H1 (cell line): Measurements from ENCODE around the gene WDR1. TPM values are rescaled to one million over a fixed set of nuclear protein-coding genes. Genes with fewer than 3 reads are reported as not detected.
A peak's percentile ranks its signal among the peaks of the same experiment; 100 is the strongest.

Experiments used
- CTCF ChIA-PET: fragments of 300-600 bp; sonication (Branson Sonifier 250); formaldehyde crosslinking; loops from one replicate; lab custom pipeline; 2021; ENCODE audit not compliant: partially characterized antibody; lab: Charles Lee
- POLR2A ChIA-PET: fragments of 300-600 bp; sonication (Branson Sonifier 250); formaldehyde crosslinking; loops from one replicate; lab custom pipeline; 2021; ENCODE audit warnings: inconsistent platforms; ENCODE audit not compliant: partially characterized antibody; lab: Charles Lee
- DNase-seq, 2 experiments: peaks; one replicate each; pipeline versions ENCODE4 v3.0.0 to v3.0.0-alpha.2; 2010 to 2022; ENCODE audit warnings: low spot score in 2 of 2, low read depth in 1 of 2, mixed read lengths in 1 of 2
- FAIRE-seq: peaks from 2 replicates; lab custom pipeline; 2011; peaks lifted over from hg19 to GRCh38; lab: Jason Lieb, UNC
- H2AFZ ChIP-seq: 2 replicates; pipeline ENCODE4 v1.8.1; 2012; ENCODE audit warnings: low read length, inconsistent platforms
- H2AK5ac ChIP-seq: 2 replicates; pipeline ENCODE4 v1.6.1; 2013; ENCODE audit warnings: low read depth, low read length
- H2BK120ac ChIP-seq: replicated peaks from 2 replicates; pipeline ENCODE3; 2013; ENCODE audit warnings: low read depth, low read length, inconsistent platforms
- H2BK12ac ChIP-seq: 2 replicates; pipeline ENCODE4 v1.6.1; 2013; ENCODE audit warnings: low read depth, low read length
- H2BK15ac ChIP-seq: 2 replicates; pipeline ENCODE4 v1.6.1; 2013; ENCODE audit warnings: low read length
- H2BK20ac ChIP-seq: 2 replicates; pipeline ENCODE4 v1.6.1; 2013; ENCODE audit warnings: low read length
- H2BK5ac ChIP-seq: 2 replicates; pipeline ENCODE4 v1.6.1; 2013; ENCODE audit warnings: low read depth, low read length
- H3K14ac ChIP-seq: 2 replicates; pipeline ENCODE4 v1.6.1; 2013; ENCODE audit warnings: inconsistent platforms; ENCODE audit not compliant: insufficient read length
- H3K18ac ChIP-seq: 2 replicates; pipeline ENCODE4 v1.6.1; 2013; ENCODE audit warnings: low read length; ENCODE audit errors: extremely low read depth
- H3K23ac ChIP-seq: 2 replicates; pipeline ENCODE4 v1.6.1; 2013; ENCODE audit warnings: inconsistent platforms; ENCODE audit not compliant: insufficient read length
- H3K23me2 ChIP-seq: 2 replicates; pipeline ENCODE4 v1.6.1; 2013; ENCODE audit warnings: low read depth, low read length
- H3K27ac ChIP-seq: 2 replicates; pipeline ENCODE4 v1.6.1; 2011; ENCODE audit warnings: low read depth, low read length, inconsistent platforms
- H3K27me3 ChIP-seq, 4 experiments: replicated peaks in 1 of 4; 1 replicate in 1 of 4; 2 replicates in 3 of 4; pipeline versions ENCODE4 v1.6.1 to v1.8.1; 2011 to 2013; ENCODE audit warnings: low read length in 3 of 4, mild to moderate bottlenecking in 3 of 4, inconsistent platforms in 2 of 4, mixed read lengths in 2 of 4, moderate library complexity in 1 of 4; ENCODE audit not compliant: control insufficient read depth in 3 of 4, insufficient read depth in 3 of 4; ENCODE audit errors: extremely low read depth in 1 of 4
- H3K36me3 ChIP-seq, 4 experiments: 2 replicates each; pipeline versions ENCODE4 v1.6.1 to v1.8.1; 2011 to 2013; ENCODE audit warnings: mild to moderate bottlenecking in 4 of 4, low read length in 3 of 4, moderate library complexity in 2 of 4, control low read depth in 1 of 4, inconsistent platforms in 1 of 4; ENCODE audit not compliant: insufficient read depth in 4 of 4, control insufficient read depth in 2 of 4
- H3K4ac ChIP-seq: replicated peaks from 2 replicates; pipeline ENCODE3; 2013; ENCODE audit warnings: low read length, low read depth, mixed read lengths, inconsistent platforms; ENCODE audit not compliant: insufficient read length
- H3K4me1 ChIP-seq, 4 experiments: replicated peaks in 1 of 4; 1 replicate in 1 of 4; 2 replicates in 3 of 4; pipeline versions ENCODE4 v1.6.1 to v1.8.1; 2011 to 2013; ENCODE audit warnings: low read length in 3 of 4, inconsistent platforms in 2 of 4, mixed read lengths in 1 of 4; ENCODE audit not compliant: insufficient read depth in 4 of 4, control insufficient read depth in 3 of 4
- H3K4me2 ChIP-seq, 2 experiments: 2 replicates each; pipeline versions ENCODE4 v1.6.1 to v1.8.1; 2011 to 2013; ENCODE audit warnings: low read depth in 2 of 2, low read length in 2 of 2, control low read depth in 1 of 2, inconsistent platforms in 1 of 2, mild to moderate bottlenecking in 1 of 2; ENCODE audit not compliant: insufficient read depth in 1 of 2
- H3K4me3 ChIP-seq, 4 experiments: fragments of 200-600, 300-600 bp in 1 of 4; sonication (generic), shearing (Covaris generic), sonication (Bioruptor Twin) in 1 of 4; 2 replicates each; pipeline versions ENCODE4 v1.5.1 to v1.8.1; 2011 to 2016; ENCODE audit warnings: low read length in 4 of 4, low read depth in 3 of 4, control low read depth in 2 of 4, inconsistent platforms in 2 of 4, mild to moderate bottlenecking in 2 of 4, mixed read lengths in 1 of 4, moderate library complexity in 1 of 4; ENCODE audit not compliant: insufficient read depth in 2 of 4; ENCODE audit errors: extremely low read depth in 1 of 4
- H3K56ac ChIP-seq: replicated peaks from 2 replicates; pipeline ENCODE3; 2013; ENCODE audit warnings: low read depth, mild to moderate bottlenecking, mixed read lengths, low read length, inconsistent platforms; ENCODE audit not compliant: insufficient read length
- H3K79me1 ChIP-seq: 2 replicates; pipeline ENCODE4 v1.6.1; 2013; ENCODE audit warnings: low read depth, low read length, control low read depth
- H3K79me2 ChIP-seq, 2 experiments: 2 replicates each; pipeline versions ENCODE4 v1.6.1 to v1.8.1; 2012 to 2013; ENCODE audit warnings: low read length in 2 of 2, mild to moderate bottlenecking in 2 of 2, inconsistent platforms in 1 of 2; ENCODE audit not compliant: insufficient read depth in 2 of 2, control insufficient read depth in 1 of 2
- H3K9ac ChIP-seq, 4 experiments: replicated peaks in 1 of 4; 1 replicate in 1 of 4; 2 replicates in 3 of 4; pipeline versions ENCODE4 v1.6.1 to v1.8.1; 2011 to 2013; ENCODE audit warnings: low read depth in 3 of 4, low read length in 3 of 4, control low read depth in 2 of 4, mild to moderate bottlenecking in 2 of 4, moderate library complexity in 2 of 4, inconsistent platforms in 1 of 4; ENCODE audit errors: extremely low read depth in 1 of 4
- H3K9me3 ChIP-seq, 2 experiments: 2 replicates each; pipeline versions ENCODE4 v1.6.1 to v1.8.1; 2012 to 2013; ENCODE audit warnings: mild to moderate bottlenecking in 2 of 2, moderate library complexity in 2 of 2, control low read depth in 1 of 2, inconsistent platforms in 1 of 2, low read depth in 1 of 2, low read length in 1 of 2, mixed read lengths in 1 of 2; ENCODE audit not compliant: insufficient read depth in 2 of 2
- H4K20me1 ChIP-seq, 2 experiments: replicated peaks in 1 of 2; 2 replicates each; pipeline versions ENCODE3 to v1.8.1; 2011 to 2013; ENCODE audit warnings: inconsistent platforms in 2 of 2, low read length in 2 of 2, mild to moderate bottlenecking in 1 of 2; ENCODE audit not compliant: insufficient read depth in 2 of 2, control insufficient read depth in 1 of 2
- H4K5ac ChIP-seq: 2 replicates; pipeline ENCODE4 v1.6.1; 2013; ENCODE audit warnings: low read length, low read depth, mixed read lengths, inconsistent platforms; ENCODE audit not compliant: insufficient read length
- H4K8ac ChIP-seq: 2 replicates; pipeline ENCODE4 v1.8.0; 2013; ENCODE audit warnings: mild to moderate bottlenecking, moderate library complexity, low read length, inconsistent platforms; ENCODE audit not compliant: insufficient read depth; ENCODE audit errors: extremely low read depth
- H4K91ac ChIP-seq: replicated peaks from 2 replicates; pipeline ENCODE3; 2013; ENCODE audit warnings: low read length, mixed read lengths, inconsistent platforms; ENCODE audit not compliant: insufficient read length
- BCL11A ChIP-seq, 2 experiments: IDR thresholded peaks; one replicate each; pipeline ENCODE4 v1.6.1; 2011; ENCODE audit warnings: low read depth in 2 of 2, low read length in 2 of 2, mild to moderate bottlenecking in 2 of 2
- RAD21 ChIP-seq, 2 experiments: IDR thresholded peaks in 1 of 2; conservative IDR thresholded peaks in 1 of 2; 2 replicates each; pipeline ENCODE4 v1.6.1; 2011; ENCODE audit warnings: low read depth in 2 of 2, low read length in 2 of 2, improper control_type of control experiment in 1 of 2, inconsistent platforms in 1 of 2, mild to moderate bottlenecking in 1 of 2, moderate library complexity in 1 of 2
- SAP30 ChIP-seq: fragments of 300-600 bp; sonication (generic); IDR thresholded peaks from 2 replicates; pipeline ENCODE4 v1.7.1; 2012; ENCODE audit warnings: low read length, moderate library complexity, mild to moderate bottlenecking, inconsistent platforms; ENCODE audit not compliant: insufficient read depth, insufficient replicate concordance
- SP4 ChIP-seq: IDR thresholded peaks from 2 replicates; pipeline ENCODE4 v1.6.1; 2012; ENCODE audit warnings: low read length, inconsistent platforms
- TCF12 ChIP-seq: IDR thresholded peaks from 2 replicates; pipeline ENCODE4 v1.6.1; 2011; ENCODE audit warnings: low read depth, mild to moderate bottlenecking, low read length
- WGBS, 2 experiments: shearing (Covaris generic) in 1 of 2; methylation state at CpG; one replicate each; pipeline versions ENCODE4 v1.1.6 to v1.1.7; 2013 to 2015; ENCODE audit warnings: low lambda C conversion rate in 2 of 2, mixed read lengths in 2 of 2, inconsistent platforms in 1 of 2, low coverage in 1 of 2, missing lambda C conversion rate in 1 of 2; ENCODE audit not compliant: insufficient replicate concordance in 2 of 2, insufficient coverage in 1 of 2, insufficient read length in 1 of 2; ENCODE audit errors: extremely low coverage in 1 of 2, missing lambda C conversion rate in 1 of 2; 5-methylcytosine and 5-hydroxymethylcytosine counted together
- polyA plus RNA-seq, 7 experiments: library from polyadenylated mRNA; depleted of rRNA in 3 of 7; stranded (reverse) in 5 of 7; unstranded in 2 of 7; fragments of >200 nt in 5 of 7; fragments of 200-250 nt in 2 of 7; gene quantifications; 1 replicate in 5 of 7; 2 replicates in 1 of 7; 4 replicates in 1 of 7; pipeline versions ENCODE4 v1.2.1 to v1.2.3, GENCODE V29; 2011 to 2013; ENCODE audit warnings: missing spikeins in 2 of 7, mixed read lengths in 2 of 7
- total RNA-seq: library from RNA; stranded (reverse); fragmentation: NEBNext Ultra II Directional; extraction: Animal tissue kit (Norgen Biotek cat#: 25700); gene quantifications from 2 replicates; pipeline ENCODE4 v1.2.1, GENCODE V29; 2021
- TF ChIP-seq, protein P1 (sequence below): IDR thresholded peaks from 2 replicates; pipeline ENCODE4 v1.6.1; 2012; ENCODE audit warnings: inconsistent platforms
- TF ChIP-seq, protein P2 (sequence below), 3 experiments: IDR thresholded peaks; 1 replicate in 2 of 3; 2 replicates in 1 of 3; pipeline versions ENCODE4 v1.5.1 to v1.6.1; 2011; ENCODE audit warnings: low read length in 3 of 3, mild to moderate bottlenecking in 3 of 3, inconsistent platforms in 2 of 3, low read depth in 1 of 3, moderate library complexity in 1 of 3; ENCODE audit not compliant: insufficient read depth in 1 of 3; ENCODE audit errors: control extremely low read depth in 1 of 3

The WDR1 gene
- total and polyA plus RNA-seq, 2 of the 8 experiments (the other 6 are each of a cell fraction or from before 2014, with no cell fraction given): 315 to 377 TPM

DNA sequence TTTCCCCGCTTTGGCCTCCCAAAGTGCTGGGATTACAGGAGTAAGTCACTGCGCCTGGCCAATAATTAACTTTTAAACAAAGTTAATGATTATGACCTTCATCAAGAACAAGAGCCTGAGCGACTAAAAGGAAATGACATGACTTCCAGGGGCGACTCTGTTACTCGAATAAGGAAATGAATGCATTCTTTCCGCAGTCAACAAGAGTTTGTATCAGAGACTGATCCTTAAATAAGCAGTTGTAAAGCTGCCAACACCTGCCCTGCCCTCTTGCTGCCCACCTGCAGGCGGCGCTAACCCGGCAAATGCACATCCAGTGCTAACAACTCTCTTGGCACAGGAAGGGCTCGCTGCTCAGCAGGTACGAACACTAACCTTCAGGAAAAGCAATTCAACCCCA lies 27.3 kb downstream of the WDR1 start:
- H3K23me2 ChIP-seq: no peaks in the 10 kb centered on the region; the same call in 1 of the 2 replicates
- peaks cover 51 to 89% (median 79%) of the 10 kb centered on the region in 4 experiments for H3K36me3 ChIP-seq
- no peak for TF ChIP-seq TCF12
- TF ChIP-seq, protein P1, sequence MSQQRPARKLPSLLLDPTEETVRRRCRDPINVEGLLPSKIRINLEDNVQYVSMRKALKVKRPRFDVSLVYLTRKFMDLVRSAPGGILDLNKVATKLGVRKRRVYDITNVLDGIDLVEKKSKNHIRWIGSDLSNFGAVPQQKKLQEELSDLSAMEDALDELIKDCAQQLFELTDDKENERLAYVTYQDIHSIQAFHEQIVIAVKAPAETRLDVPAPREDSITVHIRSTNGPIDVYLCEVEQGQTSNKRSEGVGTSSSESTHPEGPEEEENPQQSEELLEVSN: no peak
- no peak for TF ChIP-seq SP4
- no peak for TF ChIP-seq SAP30
- peak in 1 of 2 experiments; percentile 53; a peak in 2 of 4 replicates for TF ChIP-seq RAD21 (IDR thresholded peaks at IDR 0.05 in 1 of 2, conservative IDR thresholded peaks at IDR 0.05 in 1 of 2; ENCODE audit: low read depth in 2 of 2, low read length in 2 of 2)
- TF ChIP-seq, protein P2, sequence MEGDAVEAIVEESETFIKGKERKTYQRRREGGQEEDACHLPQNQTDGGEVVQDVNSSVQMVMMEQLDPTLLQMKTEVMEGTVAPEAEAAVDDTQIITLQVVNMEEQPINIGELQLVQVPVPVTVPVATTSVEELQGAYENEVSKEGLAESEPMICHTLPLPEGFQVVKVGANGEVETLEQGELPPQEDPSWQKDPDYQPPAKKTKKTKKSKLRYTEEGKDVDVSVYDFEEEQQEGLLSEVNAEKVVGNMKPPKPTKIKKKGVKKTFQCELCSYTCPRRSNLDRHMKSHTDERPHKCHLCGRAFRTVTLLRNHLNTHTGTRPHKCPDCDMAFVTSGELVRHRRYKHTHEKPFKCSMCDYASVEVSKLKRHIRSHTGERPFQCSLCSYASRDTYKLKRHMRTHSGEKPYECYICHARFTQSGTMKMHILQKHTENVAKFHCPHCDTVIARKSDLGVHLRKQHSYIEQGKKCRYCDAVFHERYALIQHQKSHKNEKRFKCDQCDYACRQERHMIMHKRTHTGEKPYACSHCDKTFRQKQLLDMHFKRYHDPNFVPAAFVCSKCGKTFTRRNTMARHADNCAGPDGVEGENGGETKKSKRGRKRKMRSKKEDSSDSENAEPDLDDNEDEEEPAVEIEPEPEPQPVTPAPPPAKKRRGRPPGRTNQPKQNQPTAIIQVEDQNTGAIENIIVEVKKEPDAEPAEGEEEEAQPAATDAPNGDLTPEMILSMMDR (IDR thresholded peaks at IDR 0.05; ENCODE audit: control extremely low read depth in 1 of 3, insufficient read depth in 1 of 3, low read depth in 1 of 3, low read length in 3 of 3): peak in 2 of 3 experiments; percentile 60 to 82; a peak in 3 of 4 replicates
- no peak for TF ChIP-seq BCL11A (IDR thresholded peaks at IDR 0.05; ENCODE audit: low read depth in 2 of 2, low read length in 2 of 2)
- H4K20me1 ChIP-seq: peaks cover 35 to 52% of the 10 kb centered on the region in 2 experiments
- no peak overlapping the region for H3K23ac ChIP-seq
- no peak overlapping the region for H2BK120ac ChIP-seq
- H3K9me3 ChIP-seq: no peaks in the 10 kb centered on the region
- H2BK15ac ChIP-seq: no peak overlapping the region
- H3K27me3 ChIP-seq: no peaks in the 10 kb centered on the region
- no peak overlapping the region for H3K18ac ChIP-seq
- H3K79me1 ChIP-seq: peaks cover 22% of the 10 kb centered on the region
- H4K5ac ChIP-seq: no peak overlapping the region
- no peak overlapping the region for H3K27ac ChIP-seq
- 87% methylated on average over 11 of the region's 11 CpGs; no CpG with 5 or more reads in 1 of the 2 experiments for WGBS, 2 experiments
- no peak overlapping the region for H3K9ac ChIP-seq
- H3K79me2 ChIP-seq: peaks cover 0 to 50% of the 10 kb centered on the region in 2 experiments; a peak in 2 of 4 replicates
- no peak overlapping the region for H3K4me3 ChIP-seq
- no peak overlapping the region for H2BK12ac ChIP-seq
- no peak overlapping the region for H3K4ac ChIP-seq
- H3K14ac ChIP-seq: no peak overlapping the region
- no peak overlapping the region for H4K8ac ChIP-seq
- no peak for FAIRE-seq
- CTCF ChIA-PET: interaction anchor here (0.6 to 4.5 kb wide), 11 partner anchors 8 to 487 kb away, joined by 3 to 29 read pairs (median 7); no protein-coding TSS in a partner anchor
- H2AFZ ChIP-seq: no peak overlapping the region
- H3K4me2 ChIP-seq: no peak overlapping the region
- no peak overlapping the region for H2AK5ac ChIP-seq
- no peak overlapping the region for H2BK20ac ChIP-seq
- H4K91ac ChIP-seq: no peak overlapping the region
- no peak overlapping the region for H3K56ac ChIP-seq
- H3K4me1 ChIP-seq: peaks cover 0 to 16% (median 9%) of the 10 kb centered on the region in 4 experiments; a peak in 5 of 7 replicates
- H2BK5ac ChIP-seq: no peak overlapping the region
- peak in 1 of 2 experiments; percentile 19 for DNase-seq
- POLR2A ChIA-PET: interaction anchor here (1.2 to 14.7 kb wide), 5 partner anchors 11 to 29 kb away, joined by 3 to 197 read pairs (median 4); partner anchors contain the start of gene WDR1
